ENCODE results near the gene PRDM16. TPM values are rescaled to one million over a fixed set of nuclear protein-coding genes. Genes with fewer than 3 reads are reported as not detected.

PRDM16 gene
- total RNA-seq, 1 experiment from 2014 or later = 1.6 TPM

GRCh38 chr1:3323021-3323795 lies 254.2 kb downstream of the PRDM16 start (continued):
- TF ChIP-seq PRDM15 (CRISPR knock-in tag; IDR thresholded peaks at IDR 0.05) = no peak
- no peak for TF ChIP-seq MXD4 (CRISPR knock-in tag; IDR thresholded peaks at IDR 0.05; ENCODE audit: borderline replicate concordance)
- TF ChIP-seq ZSCAN18 (CRISPR knock-in tag; IDR thresholded peaks at IDR 0.05) = no peak
- TF ChIP-seq CBFB (CRISPR knock-in tag; IDR thresholded peaks at IDR 0.05; ENCODE audit: low read depth) = no peak
- no peak for TF ChIP-seq ZNF425 (CRISPR knock-in tag; conservative IDR thresholded peaks at IDR 0.05)
- no peak for TF ChIP-seq TP53 (CRISPR knock-in tag; IDR thresholded peaks at IDR 0.05)
- TF ChIP-seq KAT7 (CRISPR knock-in tag; IDR thresholded peaks at IDR 0.05; ENCODE audit: borderline replicate concordance) = no peak
- TF ChIP-seq MAX (CRISPR knock-in tag; IDR thresholded peaks at IDR 0.05) = no peak
- no peak for TF ChIP-seq NFYB (CRISPR knock-in tag; conservative IDR thresholded peaks at IDR 0.05; ENCODE audit: low read depth)

GRCh38 chr1:3323796-3324703 lies 255.0 kb downstream of the PRDM16 start:
- no peak for DNase-seq (ENCODE audit: low spot score)
- TF ChIP-seq ATF1 (CRISPR knock-in tag; IDR thresholded peaks at IDR 0.05) (no peak), RORB (CRISPR knock-in tag; IDR thresholded peaks at IDR 0.05) (no peak), CREB1 (CRISPR knock-in tag; IDR thresholded peaks at IDR 0.05) (no peak), CBFB (CRISPR knock-in tag; IDR thresholded peaks at IDR 0.05; ENCODE audit: low read depth) (no peak)
- Mint-ChIP-seq H3K4me1 (no peaks in the 10 kb centered on the region), H3K4me3 (no peak overlapping the region), H3K9me3 (no peaks in the 10 kb centered on the region), H3K27ac (peak overlapping the region; percentile 54), H3K27me3 (ENCODE audit: low read depth) (no peaks in the 10 kb centered on the region), H3K36me3 (no peaks in the 10 kb centered on the region)
- CTCF ChIA-PET = interaction anchor here (0.7 to 2.2 kb wide), 3 partner anchors 26 to 100 kb away, joined by 3 to 9 read pairs (median 4); no protein-coding TSS in a partner anchor
- POLR2A ChIA-PET = no interaction called here
- ATAC-seq = no peak
